Ectodermal cell (in vitro differentiated cells): ENCODE data around the gene HNRNPK.

Experiments
- H3K27ac ChIP-seq: 2 replicates; pipeline ENCODE4 v1.7.0; 2013; ENCODE audit warnings: mild to moderate bottlenecking, low read depth, low read length; ENCODE audit not compliant: insufficient read depth, poor library complexity, severe bottlenecking
- H3K27me3 ChIP-seq: 2 replicates; pipeline ENCODE4 v1.7.0; 2013; ENCODE audit warnings: mild to moderate bottlenecking, low read length; ENCODE audit not compliant: insufficient read depth, control insufficient read depth, poor library complexity, severe bottlenecking
- H3K36me3 ChIP-seq: one replicate; pipeline ENCODE4 v1.7.0; 2013; ENCODE audit warnings: low read length; ENCODE audit not compliant: control insufficient read depth, insufficient read depth
- H3K4me1 ChIP-seq: one replicate; pipeline ENCODE4 v1.7.0; 2013; ENCODE audit warnings: low read length; ENCODE audit not compliant: control insufficient read depth, insufficient read depth
- H3K4me3 ChIP-seq: 2 replicates; pipeline ENCODE4 v1.7.0; 2013; ENCODE audit warnings: low read depth, low read length, control low read depth; ENCODE audit not compliant: insufficient read depth
- H3K9me3 ChIP-seq: 2 replicates; pipeline ENCODE4 v1.7.0; 2013; ENCODE audit warnings: mild to moderate bottlenecking, low read length, moderate library complexity; ENCODE audit not compliant: control insufficient read depth
- WGBS, 2 experiments: methylation state at CpG; one replicate each; pipeline ENCODE4 v1.1.7; 2013; ENCODE audit warnings: missing lambda C conversion rate in 2 of 2; 5-methylcytosine and 5-hydroxymethylcytosine counted together

HNRNPK gene

DNA sequence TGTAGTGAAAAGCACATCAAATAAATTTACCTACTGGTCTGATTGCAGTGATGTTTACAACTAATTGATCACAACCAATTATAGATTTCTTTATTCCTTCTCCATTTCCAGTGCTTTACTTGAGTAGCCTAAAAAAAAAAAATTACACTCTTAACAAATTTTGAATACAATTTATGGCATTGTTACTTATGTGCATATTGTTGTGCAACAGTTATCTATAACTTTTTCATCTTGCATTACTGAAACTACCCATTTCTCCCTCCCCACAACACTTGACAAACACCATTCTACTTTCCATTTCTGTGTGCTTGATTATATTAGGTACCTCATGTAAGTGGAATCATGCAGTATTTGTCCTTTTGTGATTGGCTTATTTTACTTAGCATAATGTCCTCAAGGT lies 12.9 kb upstream of the HNRNPK start:
- Histone ChIP-seq H3K4me1 (no peaks in the 10 kb centered on the region), H3K36me3 (no peaks in the 10 kb centered on the region), H3K27ac (no peak overlapping the region)

DNA sequence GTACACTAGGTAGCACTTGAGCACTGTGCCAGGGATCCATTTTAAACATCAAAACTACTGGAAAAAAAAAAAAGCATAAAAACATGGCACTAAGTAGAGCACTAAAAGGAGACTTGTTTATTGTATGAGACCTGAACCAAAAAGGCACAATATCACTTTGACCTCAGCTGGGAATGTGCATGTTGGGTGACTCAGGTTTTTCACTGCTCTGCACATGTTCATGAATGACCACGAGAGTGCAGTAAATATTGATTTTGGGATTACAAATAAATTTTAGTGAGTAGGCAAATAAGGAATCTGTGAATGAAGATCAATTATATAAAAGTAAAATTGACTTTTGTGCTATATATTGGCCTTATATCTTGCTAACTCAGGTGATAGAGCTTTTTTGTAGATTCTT lies 12.4 kb upstream of the HNRNPK start:
- no peaks in the 10 kb centered on the region for H3K27me3 ChIP-seq
- no peaks in the 10 kb centered on the region for H3K4me1 ChIP-seq
- no peaks in the 10 kb centered on the region for H3K9me3 ChIP-seq
- 90 to 100% methylated on average over 1 of the region's 1 CpG for WGBS, 2 experiments
- H3K4me3 ChIP-seq = no peak overlapping the region
- no peaks in the 10 kb centered on the region for H3K36me3 ChIP-seq
- H3K27ac ChIP-seq = no peak overlapping the region

More for the DNA sequence above, 12.9 kb upstream of the HNRNPK start:
- Histone ChIP-seq H3K9me3 (no peaks in the 10 kb centered on the region), H3K4me3 (no peak overlapping the region), H3K27me3 (no peaks in the 10 kb centered on the region)

DNA sequence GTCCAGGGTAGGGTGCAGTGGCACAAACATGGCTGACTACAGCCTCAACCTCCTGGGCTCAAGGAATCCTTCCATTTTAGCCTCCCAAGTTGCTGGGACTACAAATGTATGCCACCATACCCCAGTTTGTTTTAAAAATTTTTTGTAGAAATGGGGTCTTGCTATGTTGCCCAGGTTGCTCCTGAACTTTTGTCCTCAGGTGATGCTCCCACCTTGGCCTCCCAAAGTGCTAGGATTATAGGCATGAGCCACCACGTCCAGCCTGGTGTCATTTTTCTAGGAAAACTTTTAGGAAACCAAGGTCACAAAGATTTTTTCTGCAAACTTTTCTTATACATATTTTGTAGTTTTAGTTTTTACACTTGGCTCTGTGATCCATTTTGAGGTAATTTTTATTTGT lies 11.3 kb upstream of the HNRNPK start:
- Histone ChIP-seq H3K27me3 (no peaks in the 10 kb centered on the region), H3K27ac (no peak overlapping the region), H3K4me3 (no peak overlapping the region), H3K4me1 (no peaks in the 10 kb centered on the region), H3K9me3 (no peaks in the 10 kb centered on the region), H3K36me3 (no peaks in the 10 kb centered on the region)
- 70 to 100% methylated on average over 1 of the region's 1 CpG for WGBS, 2 experiments

DNA sequence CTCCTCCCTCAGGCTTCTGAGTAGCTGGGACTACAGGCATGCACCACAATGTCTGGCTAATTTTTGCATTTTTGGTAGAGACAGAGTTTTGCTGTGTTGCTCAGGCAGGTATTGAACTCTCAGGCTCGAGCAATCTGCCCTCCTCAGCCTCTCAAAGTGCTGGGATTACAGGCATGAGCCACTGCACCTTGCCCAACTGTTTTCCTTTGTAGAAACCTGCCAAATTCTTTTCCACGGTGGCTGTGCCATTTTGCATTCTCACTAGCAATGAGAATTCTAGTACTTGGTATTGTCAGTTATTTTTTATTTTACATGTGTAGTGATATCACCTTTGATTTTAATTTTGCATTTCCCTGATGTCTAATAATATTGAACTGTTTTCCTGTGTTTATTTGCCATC lies 8.4 kb upstream of the HNRNPK start:
- no peaks in the 10 kb centered on the region for H3K36me3 ChIP-seq
- H3K27ac ChIP-seq = no peak overlapping the region
- no peaks in the 10 kb centered on the region for H3K4me1 ChIP-seq
- WGBS, 2 experiments = 83 to 89% methylated on average over 2 of the region's 2 CpGs
- no peaks in the 10 kb centered on the region for H3K9me3 ChIP-seq
- H3K4me3 ChIP-seq = no peak overlapping the region
- no peaks in the 10 kb centered on the region for H3K27me3 ChIP-seq

DNA sequence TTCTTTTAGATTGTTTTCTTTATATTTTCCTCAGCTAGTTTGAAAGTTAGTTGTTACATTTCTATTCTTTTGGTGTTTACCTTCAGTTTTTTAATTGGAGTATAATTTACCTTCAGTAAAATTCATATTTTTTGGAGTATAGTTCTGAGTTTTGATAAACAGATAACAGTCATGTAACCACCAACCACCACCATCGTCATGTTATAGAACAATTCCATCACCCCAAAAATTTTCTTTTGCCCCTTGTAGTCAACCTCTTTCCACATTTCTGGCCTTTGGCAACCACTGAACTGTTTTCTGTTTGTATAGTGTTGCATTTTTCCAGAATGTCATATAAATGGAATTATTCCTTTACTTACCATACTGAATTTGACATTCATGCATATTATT lies 7.4 kb upstream of the HNRNPK start:
- 100% methylated on average over 1 of the region's 1 CpG; no CpG with 5 or more reads in 1 of the 2 experiments for WGBS, 2 experiments
- no peak overlapping the region for H3K4me3 ChIP-seq
- H3K9me3 ChIP-seq = no peaks in the 10 kb centered on the region
- H3K27me3 ChIP-seq = no peaks in the 10 kb centered on the region
- no peaks in the 10 kb centered on the region for H3K4me1 ChIP-seq
- H3K27ac ChIP-seq = no peak overlapping the region
- H3K36me3 ChIP-seq = no peaks in the 10 kb centered on the region

DNA sequence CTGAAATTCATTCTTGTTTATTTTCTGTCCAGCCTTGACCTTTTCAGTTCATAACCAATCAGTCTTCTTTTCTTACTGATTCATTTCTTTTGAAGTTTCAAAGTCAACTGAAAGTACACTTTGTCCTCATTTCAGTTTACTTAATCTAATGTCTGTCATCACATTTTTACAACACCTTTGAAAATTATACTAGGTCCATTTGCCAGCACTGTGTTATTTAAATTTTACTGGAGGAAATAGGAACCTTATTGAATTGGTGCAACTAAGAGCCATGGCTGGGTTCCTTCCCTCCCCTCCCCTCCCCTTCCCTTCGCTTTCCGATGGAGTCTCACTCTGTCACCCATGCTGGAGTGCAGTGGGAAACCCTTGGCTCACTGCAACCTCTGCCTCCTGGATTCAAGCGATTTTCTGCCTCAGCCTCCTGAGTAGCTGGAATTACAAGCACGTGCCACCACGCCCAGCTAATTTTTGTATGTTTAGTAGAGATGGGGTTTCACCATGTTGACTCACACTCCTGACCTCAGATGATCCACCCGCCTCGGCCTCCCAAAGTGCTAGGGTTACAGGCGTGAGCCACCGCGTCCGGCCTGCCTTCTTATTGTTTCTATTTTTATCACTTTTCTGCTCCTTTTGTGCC lies 6.9 kb upstream of the HNRNPK start:
- Histone ChIP-seq H3K27ac (no peak overlapping the region), H3K4me1 (no peaks in the 10 kb centered on the region), H3K27me3 (no peaks in the 10 kb centered on the region), H3K4me3 (no peak overlapping the region), H3K36me3 (no peaks in the 10 kb centered on the region), H3K9me3 (no peaks in the 10 kb centered on the region)
- WGBS, 2 experiments = 88 to 93% methylated on average over 11 of the region's 11 CpGs

DNA sequence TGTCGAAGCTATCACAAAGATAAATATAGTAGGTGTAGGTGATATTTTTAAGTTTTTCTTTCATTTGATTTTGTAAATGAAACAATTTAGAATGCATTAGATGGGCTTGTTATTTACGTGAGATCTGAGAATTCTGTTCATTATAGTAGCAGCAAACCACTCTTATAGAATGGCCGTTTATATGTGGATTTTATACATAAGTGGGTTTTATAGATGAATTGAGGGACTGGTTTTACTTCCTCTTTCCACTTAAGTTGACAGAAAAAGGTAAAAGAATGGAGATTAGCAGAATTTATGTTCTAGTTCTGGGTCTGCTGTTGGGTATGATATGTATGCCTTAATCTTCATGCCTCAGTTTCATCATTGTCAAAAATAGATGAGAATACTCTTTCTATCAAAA lies 6.2 kb upstream of the HNRNPK start:
- Histone ChIP-seq H3K36me3 (no peaks in the 10 kb centered on the region), H3K4me3 (no peak overlapping the region), H3K27me3 (no peaks in the 10 kb centered on the region), H3K9me3 (no peaks in the 10 kb centered on the region), H3K4me1 (no peaks in the 10 kb centered on the region), H3K27ac (no peak overlapping the region)
- WGBS, 2 experiments = 97 to 100% methylated on average over 3 of the region's 3 CpGs

DNA sequence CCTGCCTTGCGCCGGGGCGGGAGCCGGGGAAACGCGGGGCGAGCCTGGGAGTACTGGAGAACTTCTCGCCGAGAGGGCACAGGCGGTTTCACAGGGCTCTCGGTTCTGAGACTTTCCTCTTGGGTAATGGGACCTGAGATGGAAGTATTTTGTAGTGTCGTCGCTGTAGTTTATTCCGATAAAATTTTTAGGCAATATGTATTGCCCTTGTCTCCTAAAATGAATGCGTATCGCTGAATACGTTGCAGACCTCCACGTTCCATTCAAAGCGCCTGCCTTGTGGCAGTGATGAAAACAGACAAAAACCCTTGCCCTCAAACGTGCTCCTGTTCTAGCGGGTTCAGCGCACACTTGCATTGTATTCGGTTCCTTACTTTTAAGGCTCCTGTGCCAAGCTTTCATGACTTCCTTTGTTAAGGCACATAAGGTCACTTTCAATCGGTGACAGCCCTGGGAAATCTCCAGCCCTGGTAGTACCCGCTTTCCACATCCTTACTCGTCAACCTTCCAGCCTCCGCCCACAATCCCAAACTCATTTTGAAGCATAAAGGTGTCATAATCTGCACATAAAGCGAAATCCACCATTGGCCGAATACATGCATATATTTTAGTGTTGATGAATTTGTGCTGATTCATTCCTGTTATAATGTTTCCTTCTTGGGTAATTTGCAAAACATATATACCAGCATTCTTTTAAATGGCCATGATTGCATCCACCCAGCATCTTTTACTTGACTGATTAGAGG lies 1.3 kb upstream of the HNRNPK start:
- H3K36me3 ChIP-seq = peaks cover 5% of the 10 kb centered on the region
- no peaks in the 10 kb centered on the region for H3K27me3 ChIP-seq
- H3K27ac ChIP-seq = peak overlapping the region; percentile 98
- peaks cover 10% of the 10 kb centered on the region for H3K4me1 ChIP-seq
- WGBS, 2 experiments = 0 to 1% methylated on average over 27 to 28 of the region's 29 CpGs
- peak overlapping the region; percentile 80 for H3K4me3 ChIP-seq
- no peaks in the 10 kb centered on the region for H3K9me3 ChIP-seq

DNA sequence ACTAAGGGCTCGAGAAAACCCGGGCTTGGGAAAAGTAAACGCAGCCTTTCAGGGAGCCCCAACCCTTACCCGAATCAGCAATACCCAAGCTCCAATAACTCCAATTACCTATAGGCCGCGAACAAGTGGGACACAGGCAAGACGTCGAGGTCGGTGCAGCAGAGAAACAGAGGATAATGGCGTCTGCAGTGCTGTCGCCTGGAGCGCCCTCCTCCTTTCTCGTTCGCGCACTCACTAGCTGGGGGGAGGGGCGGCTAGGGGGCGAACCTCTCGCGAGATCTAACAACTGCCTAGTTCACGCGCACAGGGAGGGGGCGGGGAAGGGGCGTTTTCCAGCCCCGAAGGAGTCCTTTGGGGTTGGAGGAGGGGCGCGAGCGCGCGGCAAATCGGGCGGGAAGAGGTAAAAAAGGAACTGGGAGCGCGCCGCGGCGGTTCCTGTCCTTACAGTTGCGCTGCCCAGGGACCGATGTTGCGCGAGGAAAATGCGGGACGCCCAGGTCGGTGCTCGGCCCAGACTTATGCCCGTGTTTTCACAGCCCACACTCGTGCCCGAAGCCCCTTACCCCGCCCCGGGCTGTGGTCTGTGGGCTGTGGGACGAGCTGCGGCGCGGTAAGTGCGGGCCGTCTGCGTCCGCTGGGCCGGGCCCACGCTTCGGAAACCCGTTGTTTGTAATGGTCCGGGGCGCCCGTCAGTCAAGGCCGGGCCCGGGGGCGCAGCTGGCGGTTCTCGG lies 545 bp upstream of the HNRNPK start, which contains the start of gene RMI1:
RMI1 (plus strand) TSS at position 411 of the 731 bp plus-strand sequence. CDS start 20,182 bp downstream, outside the sequence.
- peak within 1 kb of the TSS; percentile 80 for H3K4me3 ChIP-seq
- peaks cover 10% of the 10 kb centered on the region for H3K36me3 ChIP-seq
- peak within 1 kb of the TSS; percentile 98 for H3K27ac ChIP-seq
- peaks cover 10% of the 10 kb centered on the region for H3K4me1 ChIP-seq
- no peaks in the 10 kb centered on the region for H3K9me3 ChIP-seq
- H3K27me3 ChIP-seq = no peaks in the 10 kb centered on the region
- 0% methylated on average over 69 of the region's 69 CpGs for WGBS, 2 experiments
